Loucy (cell line): ENCODE data around the gene IL17RE.

ENCODE experiments used
- CTCF ChIP-seq: fragments of 200-600 bp; sonication (generic); conservative IDR thresholded peaks from 2 replicates; pipeline ENCODE4 v1.5.1; 2014; ENCODE audit warnings: mild to moderate bottlenecking, antibody characterized with exemption, low read length
- EZH2phosphoT487 ChIP-seq: fragments of 200-600 bp; IDR thresholded peaks from 2 replicates; pipeline ENCODE4 v1.6.1; 2018; ENCODE audit warnings: antibody characterized with exemption, mild to moderate bottlenecking, moderate library complexity, borderline replicate concordance

- TF ChIP-seq CTCF: no peak
- no peak for TF ChIP-seq EZH2phosphoT487
These were observed 3.3 kb upstream of the IL17RE start for GRCh38 chr3:9899289-9899791.
